GM18951 (cell line): ENCODE results near the gene INTS1.

Experiments used
- POLR2A ChIP-seq: IDR thresholded peaks from 4 replicates; pipeline ENCODE4 v1.6.1; 2011; ENCODE audit warnings: mild to moderate bottlenecking; ENCODE audit not compliant: insufficient read length, insufficient read depth; ENCODE audit errors: extremely low read depth
- in situ Hi-C: fragments of 300-500 bp; cut with MboI; formaldehyde crosslinking; loops from one replicate; pipeline ENCODE4 v1.12.0; 2022; ENCODE audit warnings: low sequenced_read_pairs, mixed read lengths, inconsistent platforms; ENCODE audit not compliant: unreplicated experiment

Gene INTS1

DNA sequence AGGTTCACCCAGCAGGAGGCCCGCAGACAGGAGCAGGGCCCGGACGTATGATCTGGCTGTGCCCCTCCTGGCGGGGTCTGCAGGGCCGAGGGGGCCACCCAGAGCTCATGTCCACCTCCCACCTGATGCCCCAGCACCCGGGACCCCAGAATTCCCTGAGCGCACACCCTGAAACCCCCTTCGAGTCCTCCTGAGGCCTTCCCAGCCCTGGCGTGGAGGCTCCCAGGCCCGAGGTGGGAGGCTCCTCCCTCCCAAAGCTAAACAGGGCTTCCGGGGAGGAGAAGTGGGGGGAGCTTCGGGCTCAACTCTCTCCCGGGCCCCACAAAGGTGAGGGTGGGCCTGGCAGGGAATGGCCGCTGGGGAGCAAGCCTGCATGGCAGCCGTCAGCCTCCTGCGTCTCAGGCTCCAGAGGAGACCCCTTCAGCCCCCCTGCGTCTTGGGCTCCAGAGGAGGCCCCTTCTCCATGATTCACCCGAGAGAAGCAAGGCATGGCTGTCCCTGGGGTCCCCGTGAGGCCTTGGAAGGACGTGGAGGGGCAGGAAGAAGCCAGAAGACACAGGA is 75.2 kb downstream of the INTS1 start:
- TF ChIP-seq POLR2A, result no peak
- in situ Hi-C loops, result no loop called here

DNA sequence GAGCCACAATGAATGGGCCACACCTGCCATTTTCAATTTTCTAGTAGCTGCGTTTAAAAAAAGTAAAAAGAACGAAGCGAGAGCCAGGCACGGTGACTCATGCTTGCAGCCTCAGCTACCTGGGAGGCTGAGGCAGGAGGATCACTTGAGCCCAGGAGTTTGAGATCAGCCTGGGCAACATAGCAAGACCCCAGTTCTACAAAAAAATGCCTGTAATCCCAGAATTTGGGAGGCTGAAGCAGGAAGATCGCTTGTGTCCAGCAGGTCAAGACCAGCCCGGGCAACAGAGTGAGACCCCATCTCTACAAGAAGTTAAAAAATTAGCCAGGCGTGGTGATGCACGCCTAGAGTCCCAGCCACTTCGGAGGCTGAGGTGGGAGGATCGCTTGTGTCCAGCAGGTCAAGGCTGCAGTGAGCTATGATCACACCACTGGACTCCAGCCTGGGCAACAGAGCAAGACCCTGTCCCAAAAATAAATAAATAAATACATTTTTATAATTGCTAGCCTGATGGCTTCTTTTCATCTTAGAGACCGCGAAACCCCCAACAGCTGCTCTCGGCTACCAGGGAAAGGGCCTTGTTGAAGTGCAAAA is 77.0 kb downstream of the INTS1 start:
- no peak for TF ChIP-seq POLR2A
- in situ Hi-C loops, result no loop called here

DNA sequence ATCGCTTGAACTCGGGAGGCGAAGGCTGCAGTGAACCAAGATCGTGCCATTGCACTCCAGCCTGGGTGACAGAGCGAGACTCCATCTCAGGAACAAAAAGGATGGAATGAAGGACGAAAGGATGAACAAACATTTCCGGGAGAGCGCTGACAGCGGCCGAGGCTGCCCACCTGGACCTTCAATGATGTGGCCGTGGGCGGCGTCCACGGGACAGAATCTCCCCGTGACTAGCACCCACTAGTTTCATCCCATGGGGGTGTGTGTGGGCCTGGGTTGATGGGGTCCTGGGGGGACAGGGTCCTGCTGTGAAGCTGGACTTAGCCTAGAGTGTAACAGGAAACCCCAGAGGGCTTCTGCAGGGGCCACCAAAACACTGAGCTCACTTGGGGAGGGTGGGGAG is 77.7 kb downstream of the INTS1 start:
- in situ Hi-C loops, result no loop called here
- TF ChIP-seq POLR2A, result no peak

DNA sequence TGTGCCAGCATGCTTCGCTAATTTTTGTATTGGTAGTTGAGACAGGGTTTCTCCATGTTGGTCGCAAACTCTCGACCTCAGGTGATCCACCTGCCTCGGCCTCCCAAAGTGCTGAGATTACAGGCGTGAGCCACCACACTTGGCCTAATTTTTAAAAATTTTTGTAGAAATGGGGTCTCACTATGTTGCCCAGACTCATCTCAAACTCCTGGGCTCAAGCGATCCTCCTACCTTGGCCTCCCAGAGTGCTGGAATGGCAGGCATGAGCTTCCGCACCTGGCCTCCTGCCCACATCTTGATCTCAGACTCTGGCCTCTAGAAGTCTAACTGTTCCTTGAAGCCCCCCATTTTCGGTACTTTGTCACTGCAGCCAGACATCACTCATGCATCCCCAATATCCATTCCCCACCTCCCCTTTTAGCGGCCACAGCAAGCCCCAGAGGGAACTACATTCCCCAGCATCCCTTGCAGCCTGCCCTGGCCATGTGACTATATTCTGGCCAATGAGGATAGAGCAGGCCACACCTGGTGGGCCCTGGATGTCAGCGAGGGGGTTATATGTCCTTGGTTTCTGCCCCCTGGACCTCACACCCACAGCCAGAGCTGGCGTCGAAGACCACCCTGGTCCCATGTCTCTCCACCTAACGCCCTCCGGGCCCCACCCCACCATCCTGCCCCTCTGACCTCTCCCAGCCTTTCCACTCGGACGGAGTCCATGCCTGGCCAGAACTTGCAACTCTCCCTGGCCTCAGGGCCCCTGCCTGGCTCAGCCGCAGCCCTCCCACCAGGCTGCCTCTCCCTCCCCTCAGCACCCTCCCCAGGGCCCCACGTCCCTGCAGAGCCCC is 78.7 kb downstream of the INTS1 start:
- in situ Hi-C loops, result no loop called here
- no peak for TF ChIP-seq POLR2A

DNA sequence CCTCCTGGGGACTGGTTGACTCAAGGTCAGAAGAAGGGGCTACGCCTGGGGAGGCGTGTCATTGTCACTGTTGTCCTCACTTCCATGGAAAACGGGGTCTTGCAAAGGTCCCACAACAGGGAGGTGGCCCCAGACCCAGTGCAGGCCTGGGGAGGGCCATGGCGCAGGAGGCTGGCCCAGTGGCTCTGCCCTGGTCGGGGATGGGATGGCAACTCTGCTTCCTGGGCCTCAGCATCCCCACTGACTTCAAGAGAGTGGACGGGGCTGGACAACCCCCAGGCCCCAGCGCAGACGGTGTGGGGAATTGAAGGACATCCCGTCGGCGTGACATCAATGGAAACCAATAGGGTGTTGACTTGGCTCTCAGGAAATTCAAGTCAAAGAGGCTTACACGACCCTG is 80.1 kb downstream of the INTS1 start:
- TF ChIP-seq POLR2A, result no peak
- in situ Hi-C loops, result loop anchor here (25.0 kb wide), 1 partner anchor 187 kb away; the partner anchor contains the start of gene UNCX

DNA sequence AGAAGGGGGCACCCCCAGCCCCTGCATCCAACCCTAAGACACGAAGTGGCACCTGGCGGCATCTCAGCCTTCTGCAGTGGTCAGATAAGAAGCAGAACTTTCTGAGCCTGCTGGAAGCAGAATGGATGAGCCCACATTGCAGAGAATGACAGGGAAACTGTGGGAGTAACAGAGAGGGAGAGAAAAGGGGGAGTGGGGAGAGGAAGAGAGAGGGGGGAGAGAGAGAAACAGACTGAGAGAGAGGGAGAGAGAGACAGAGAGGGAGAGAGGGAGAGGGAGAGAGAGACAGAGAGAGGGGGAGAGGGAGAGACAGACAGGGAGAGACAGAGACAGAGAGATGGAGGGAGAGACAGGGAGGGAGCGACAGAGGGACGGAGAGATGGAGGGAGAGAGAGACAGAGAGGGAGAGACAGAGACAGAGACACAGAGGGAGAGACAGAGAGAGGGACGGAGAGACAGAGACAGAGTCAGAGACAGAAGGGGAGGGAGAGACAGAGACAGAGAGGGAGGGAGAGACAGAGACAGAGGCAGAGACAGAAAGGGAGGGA is 80.9 kb downstream of the INTS1 start:
- in situ Hi-C loops, result loop anchor here (25.0 kb wide), 1 partner anchor 186 kb away; the partner anchor contains the start of gene UNCX
- no peak for TF ChIP-seq POLR2A

DNA sequence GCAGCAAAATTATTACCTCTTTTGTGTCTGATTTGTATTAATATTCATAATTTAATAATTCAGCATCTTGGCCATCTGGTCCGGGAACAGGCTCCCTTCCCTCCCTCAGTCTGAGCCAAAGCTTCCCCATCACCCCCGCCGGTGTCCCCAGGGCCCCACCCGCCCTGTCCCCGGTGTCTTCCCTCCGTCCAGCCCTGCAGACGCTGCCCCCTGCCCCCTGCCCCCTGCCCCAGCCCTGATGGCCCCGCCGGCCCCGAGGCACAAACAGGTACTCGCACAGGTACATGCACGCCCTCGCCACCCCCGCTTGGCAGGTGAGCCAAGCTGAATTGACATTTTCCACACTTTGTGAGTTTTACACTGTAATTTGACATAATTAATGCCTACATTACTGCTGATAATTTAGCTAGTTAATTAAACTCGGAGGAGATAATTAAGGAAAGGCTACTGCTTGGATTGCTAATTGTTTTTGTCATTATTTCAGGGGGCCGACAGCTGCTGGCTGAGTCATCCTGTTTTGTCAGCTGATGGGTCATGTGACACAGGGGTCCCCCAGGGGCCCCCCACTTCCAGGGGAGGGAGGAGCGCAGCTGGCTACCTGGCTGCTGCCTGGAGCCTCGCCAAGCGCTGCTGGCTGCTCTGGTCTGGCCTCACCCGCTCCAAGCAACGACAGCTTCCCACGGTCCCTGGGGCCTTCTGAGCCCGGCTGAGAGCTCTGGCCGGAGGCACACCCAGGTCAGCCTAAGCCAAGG is 81.5 kb downstream of the INTS1 start:
- TF ChIP-seq POLR2A, result no peak
- in situ Hi-C loops, result loop anchor here (25.0 kb wide), 1 partner anchor 185 kb away; the partner anchor contains the start of gene UNCX

DNA sequence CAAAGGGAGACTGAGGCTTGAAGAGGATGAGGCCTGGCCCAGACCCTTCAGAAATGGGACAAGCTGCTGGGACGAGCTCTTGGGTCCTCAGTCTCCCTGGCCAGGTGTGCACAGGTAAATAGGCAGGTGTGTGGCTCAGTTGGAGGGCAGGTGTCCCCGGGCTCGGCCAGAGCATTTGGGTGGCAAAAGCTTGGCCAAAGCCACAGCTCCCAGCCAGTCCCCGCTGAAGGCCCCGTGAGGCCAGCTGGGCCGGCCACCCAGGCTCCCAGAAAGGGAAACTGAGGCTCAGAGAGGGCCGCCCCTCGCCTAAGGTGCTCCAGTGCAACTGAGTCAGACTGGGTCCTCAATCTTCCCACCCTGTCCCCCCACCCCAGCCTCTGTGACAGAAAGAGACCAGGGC is 82.2 kb downstream of the INTS1 start:
- in situ Hi-C loops, result loop anchor here (25.0 kb wide), 1 partner anchor 185 kb away; the partner anchor contains the start of gene UNCX
- no peak for TF ChIP-seq POLR2A

DNA sequence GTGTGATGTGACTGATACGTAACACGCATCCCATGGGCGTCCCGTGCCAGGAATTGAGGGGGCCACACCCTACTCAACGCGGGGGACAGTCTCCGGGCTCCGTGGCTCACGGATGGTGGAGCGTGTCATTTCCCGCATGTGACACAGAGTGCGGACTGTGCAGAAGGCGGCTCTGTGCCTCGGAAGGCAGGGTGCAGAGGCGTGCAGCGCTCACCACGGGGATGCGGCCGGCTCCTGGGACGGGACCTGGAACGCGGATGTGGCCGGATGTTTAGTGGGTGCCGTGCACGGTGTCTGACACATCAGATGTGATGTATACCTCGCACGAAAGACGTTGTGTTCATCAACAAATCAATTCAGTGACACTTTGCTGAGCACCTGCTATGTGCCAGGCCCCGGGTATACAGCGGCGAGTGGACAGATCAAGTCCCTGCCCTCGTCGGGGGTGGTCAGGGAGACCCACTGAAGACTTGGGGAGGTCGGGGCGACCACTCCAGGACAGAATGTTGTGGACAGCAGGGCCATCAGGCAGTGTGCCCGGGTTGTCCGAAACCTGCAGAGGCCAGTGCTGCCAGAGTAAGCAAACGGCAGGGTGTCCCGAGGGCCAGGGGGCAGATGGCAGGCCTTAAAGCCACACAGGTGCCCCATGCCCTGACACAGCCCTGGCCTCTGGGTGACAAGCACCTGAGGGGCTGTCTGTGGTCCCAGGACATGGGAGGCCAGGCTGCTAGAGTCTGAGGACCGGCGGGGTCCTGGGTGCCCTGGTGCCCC is 83.0 kb downstream of the INTS1 start:
- in situ Hi-C loops, result loop anchor here (25.0 kb wide), 1 partner anchor 184 kb away; the partner anchor contains the start of gene UNCX
- no peak for TF ChIP-seq POLR2A
